ENCODE measurements around the gene SRGAP2.
"Not testable (repeated sequence)": the region's sequence is repeated elsewhere in the genome, so short reads cannot be mapped to it uniquely, and the experiment has no call there.

Gene SRGAP2

GRCh38 chr1:206210802-206211201, 7.5 kb downstream of the SRGAP2 start:
- DNase-seq: not testable (repeated sequence)

DNA sequence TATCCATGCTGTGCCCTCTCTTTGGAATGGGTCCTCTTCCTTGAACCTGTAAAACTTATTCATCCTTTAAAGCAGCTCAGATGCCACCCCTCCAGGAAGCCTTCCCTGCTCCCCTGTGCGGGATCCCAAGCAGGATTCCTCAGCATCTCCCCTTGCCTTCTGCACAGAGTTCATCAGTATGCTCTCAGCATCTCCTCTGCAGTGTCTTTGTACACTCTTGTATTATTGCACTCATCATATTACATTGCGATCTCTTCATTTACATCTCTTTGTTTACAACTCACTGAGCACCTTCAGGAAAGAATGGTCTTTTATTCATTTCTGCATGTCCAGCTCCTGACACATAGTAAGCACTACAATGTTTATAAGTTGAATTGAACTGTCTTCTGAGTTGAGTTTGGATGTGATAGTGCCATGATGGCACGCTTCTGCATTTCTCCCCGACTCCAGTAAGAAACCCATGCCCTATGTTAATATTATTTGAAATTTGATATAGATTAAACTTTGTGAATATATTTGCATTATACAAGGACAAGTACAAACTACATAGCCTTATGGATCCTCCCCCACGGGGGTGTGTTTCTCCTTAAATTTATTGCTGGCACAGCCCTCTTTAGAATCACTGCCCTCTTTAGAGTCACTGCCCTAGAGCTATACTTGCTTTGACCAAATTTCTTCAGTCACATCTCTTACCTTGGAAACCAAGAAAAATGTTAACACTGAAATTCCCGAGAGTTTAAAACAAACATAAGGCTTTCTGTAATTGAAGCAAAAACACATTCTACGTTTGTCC, 12.5 kb downstream of the SRGAP2 start:
- DNase-seq: not testable (repeated sequence)

GRCh38 chr1:206218285-206218684, 14.9 kb downstream of the SRGAP2 start:
- not testable (repeated sequence) for DNase-seq

- not testable (repeated sequence) for DNase-seq
Measured at GRCh38 chr1:206218765-206219164, 15.4 kb downstream of the SRGAP2 start.

DNA sequence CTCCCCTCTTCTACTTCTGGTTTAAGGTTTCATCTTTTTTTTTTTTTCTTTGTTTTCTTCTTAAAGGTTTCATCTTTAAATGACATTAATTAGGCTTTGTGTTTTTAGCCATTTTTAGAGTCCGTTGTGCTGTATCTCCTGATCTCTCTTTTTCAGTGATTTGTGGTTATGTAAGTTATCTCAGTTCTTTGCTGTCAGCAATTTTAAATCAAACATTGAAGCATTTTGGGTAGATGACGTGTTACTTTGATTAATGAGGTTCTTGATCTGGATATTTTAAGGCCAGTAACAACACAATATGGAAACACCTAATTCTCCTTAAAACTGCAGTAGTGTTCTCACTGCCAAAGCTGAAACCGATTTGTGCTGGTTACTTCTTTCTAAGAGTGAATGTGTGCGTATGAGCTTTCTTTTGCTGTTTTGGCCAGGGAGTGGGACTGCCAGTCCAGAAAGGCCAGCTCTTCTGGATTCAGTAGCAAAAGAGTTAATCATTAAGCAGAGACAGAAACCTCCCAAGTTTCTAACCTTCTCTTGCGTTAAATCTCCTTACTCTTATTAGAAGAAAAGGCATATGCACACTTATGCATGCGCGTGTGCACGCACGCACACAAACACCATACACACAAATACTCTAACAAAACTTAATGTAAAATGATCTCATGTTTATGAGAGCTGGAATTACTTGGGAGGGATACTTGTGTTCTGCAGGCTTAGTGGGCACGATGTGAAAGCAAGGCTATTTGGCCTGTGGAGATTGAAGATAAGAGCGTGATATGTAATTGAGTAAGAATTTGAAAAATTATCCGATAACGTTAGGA, 16.4 kb downstream of the SRGAP2 start:
- DNase-seq: not testable (repeated sequence)

GRCh38 chr1:206220332-206221000, 17.1 kb downstream of the SRGAP2 start:
- not testable (repeated sequence) for DNase-seq

GRCh38 chr1:206221585-206221984, 18.2 kb downstream of the SRGAP2 start:
- not testable (repeated sequence) for DNase-seq

DNA sequence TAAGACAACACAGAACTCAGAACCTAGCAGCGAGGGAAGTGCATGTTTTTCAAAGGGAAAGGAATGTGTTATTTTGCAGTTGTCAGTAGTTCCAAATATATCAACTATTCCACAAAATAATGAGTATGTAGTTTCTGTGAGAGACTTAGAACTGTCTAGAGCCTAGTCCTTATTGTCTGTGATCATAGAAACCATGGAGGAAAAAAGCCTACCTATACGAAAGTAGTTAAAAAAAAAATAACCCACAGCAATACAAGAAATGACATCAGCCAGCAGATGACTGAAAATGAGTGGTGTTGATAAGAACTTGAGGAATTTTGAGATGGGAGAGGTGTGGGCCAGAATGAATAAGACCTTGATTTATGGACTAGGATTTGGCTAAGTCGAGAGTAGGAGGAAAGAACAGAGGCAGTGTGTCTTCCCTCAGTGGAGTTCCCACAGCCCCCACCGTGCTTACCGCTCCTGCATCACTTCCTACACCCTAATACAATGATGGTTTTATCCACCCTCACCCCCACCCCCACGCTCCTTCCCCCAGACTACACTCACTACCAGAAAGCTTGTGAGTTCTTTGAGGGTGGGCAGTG, 20.9 kb downstream of the SRGAP2 start:
- DNase-seq: not testable (repeated sequence)

- DNase-seq: not testable (repeated sequence)
Measured at GRCh38 chr1:206225386-206225785, 22.0 kb downstream of the SRGAP2 start.

- DNase-seq: not testable (repeated sequence)
Measured at GRCh38 chr1:206226886-206227285, 23.5 kb downstream of the SRGAP2 start.

GRCh38 chr1:206229286-206229685, 25.9 kb downstream of the SRGAP2 start:
- DNase-seq: not testable (repeated sequence)

DNA sequence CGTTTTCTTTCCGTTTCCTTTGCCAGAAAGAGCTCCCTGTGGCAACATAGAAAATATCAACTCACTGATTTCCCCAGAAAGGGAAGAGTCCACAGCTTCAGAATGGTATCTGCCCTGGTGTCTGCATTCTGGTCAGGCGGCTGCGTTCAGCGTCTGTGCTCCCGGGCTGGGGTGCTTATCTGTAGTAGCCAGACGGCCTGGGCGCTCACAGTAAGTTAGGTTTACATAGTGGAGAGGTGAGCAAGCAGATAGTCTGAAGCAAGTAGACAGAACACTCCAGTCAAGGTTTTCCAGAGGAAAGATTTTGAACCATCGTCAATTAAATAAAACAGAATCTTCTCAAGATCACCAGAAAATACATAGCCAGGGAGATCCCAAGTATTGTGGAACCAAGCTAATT, 28.6 kb downstream of the SRGAP2 start:
- not testable (repeated sequence) for DNase-seq

DNA sequence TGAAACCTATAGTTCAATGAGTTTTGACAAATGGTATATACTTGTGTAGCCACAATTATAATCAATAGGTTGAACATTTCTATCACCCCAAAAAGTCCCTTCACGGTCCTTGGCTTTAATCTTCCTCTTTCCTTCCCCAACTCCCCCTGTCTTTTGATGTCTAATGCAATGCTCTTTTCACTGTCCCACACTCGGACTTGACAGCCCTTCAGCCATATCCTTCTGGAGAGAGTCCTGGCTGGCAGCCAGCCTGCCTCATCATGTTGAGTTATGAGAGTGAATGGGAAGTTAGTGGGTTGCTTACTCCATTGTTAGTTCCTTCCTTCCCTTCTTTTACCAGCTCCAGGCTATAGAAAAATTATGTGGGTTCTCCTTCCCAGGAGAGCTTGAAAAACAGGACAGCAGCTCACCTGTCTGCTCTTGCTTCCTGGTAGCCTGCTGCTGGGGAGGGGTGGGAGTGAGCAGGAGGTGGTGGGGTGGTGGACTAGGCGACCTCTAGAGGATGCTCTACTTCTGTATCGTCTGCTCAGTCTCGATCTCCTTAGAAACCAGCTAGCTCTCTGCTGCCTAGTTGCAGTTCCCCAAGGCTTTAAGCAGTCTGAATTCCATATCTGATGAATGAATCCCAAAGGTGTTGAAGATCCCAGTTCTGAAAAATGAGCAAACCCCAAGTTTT, 29.8 kb downstream of the SRGAP2 start:
- not testable (repeated sequence) for DNase-seq

DNA sequence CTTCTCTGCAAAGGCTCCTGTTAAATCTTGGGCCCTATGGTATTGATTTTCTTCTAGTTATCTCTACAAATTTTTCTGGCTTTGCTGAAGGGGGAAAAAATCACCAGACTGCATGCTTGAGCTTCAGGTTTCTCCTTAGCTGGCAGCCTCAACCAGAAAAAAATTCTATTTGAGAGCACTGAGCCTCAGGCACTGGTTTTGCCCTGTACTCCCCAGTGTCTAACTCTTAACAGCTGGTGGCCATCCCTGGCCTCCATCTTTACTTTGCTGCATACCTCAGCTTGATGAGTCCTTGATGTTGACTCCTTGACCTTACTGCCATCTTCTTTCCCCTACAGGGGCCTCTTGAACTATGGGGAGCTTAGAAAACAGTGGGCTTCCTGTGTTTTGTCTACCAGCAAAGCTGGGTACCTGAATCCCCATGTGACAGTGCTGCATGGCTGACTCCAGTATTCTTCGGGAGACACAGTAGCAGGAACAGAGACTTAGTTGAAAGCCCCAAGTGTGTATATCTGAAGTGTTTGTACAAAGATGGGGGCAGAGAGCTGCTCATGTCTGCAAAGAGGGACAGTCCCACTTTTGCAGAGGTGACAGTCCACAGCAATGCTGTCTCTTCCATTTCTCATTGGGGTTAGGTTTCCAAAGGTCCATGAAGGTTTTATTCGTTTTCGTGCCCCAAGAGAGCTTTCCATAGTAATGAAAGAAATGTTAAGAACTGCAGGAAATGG, 31.0 kb downstream of the SRGAP2 start:
- not testable (repeated sequence) for DNase-seq

GRCh38 chr1:206235190-206235589, 31.8 kb downstream of the SRGAP2 start:
- DNase-seq: not testable (repeated sequence)

GRCh38 chr1:206240288-206240687, 36.9 kb downstream of the SRGAP2 start:
- DNase-seq: not testable (repeated sequence)

DNA sequence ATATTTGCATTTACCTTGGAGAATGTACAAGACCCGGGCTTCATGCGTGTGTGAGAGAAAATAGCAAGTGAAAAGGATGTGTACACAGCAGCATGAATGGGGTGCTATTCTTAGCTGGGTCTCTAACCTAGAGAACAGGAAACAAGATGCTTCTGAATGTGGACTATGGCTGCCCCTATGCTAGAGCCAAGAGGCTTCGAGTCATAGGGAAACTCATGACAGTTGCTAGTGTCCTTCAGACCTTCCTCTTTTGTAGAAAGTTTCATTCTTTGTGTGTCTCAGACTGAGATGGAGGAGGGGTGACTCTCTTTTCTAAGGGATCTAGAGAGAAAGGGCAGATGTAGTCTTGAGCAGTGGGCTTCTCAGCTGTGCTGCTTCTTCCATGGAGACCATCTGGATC, 40.0 kb downstream of the SRGAP2 start:
- not testable (repeated sequence) for DNase-seq

- not testable (repeated sequence) for DNase-seq
Measured at GRCh38 chr1:206245479-206245878, 42.1 kb downstream of the SRGAP2 start.

DNA sequence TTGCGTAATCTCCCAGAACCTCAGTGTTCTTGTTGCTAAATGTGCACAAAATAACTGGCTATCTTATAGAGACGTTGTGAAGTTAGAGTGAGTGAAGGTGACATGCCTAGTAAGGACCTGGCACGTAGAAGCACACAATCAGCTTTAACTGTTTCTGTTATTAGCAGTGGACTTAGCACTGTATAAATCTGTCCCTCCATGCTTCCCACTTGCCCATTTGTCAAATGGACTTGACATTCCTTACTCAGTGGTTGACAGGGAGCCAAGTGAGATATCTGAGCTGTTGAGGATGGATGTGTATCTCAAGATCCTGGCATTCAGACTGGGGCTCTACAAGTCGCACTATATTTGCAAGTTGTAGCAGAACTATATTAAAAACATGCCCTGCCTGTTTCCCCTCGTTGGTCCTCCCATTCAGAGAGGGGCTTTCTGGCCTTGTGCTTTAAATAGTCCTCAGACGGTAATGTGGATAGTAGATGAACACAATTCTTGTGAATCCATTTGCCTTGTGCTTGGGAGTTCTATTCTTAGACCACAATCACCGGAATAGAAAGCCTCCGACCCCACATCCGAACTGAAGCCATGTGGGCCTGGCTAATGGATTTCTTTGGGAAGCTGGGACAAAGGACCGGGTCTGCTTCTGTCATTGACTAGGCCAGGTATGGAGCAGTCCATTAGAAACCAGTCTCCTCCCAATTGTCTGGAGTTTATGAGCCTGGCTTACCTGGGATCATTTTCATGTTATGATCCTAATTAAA, 43.0 kb downstream of the SRGAP2 start:
- not testable (repeated sequence) for DNase-seq

- not testable (repeated sequence) for DNase-seq
Measured at GRCh38 chr1:206250953-206251681, 47.8 kb downstream of the SRGAP2 start.

Measured in stimulated activated CD4-positive, alpha-beta T cell treated with anti-CD3 and anti-CD28 coated beads, Interleukin-2, amount 100 ng/mL, for 24 hours (primary cell).